Measurements from ENCODE around the gene GNPTAB.
"Not testable (repeated sequence)": the region's sequence is repeated elsewhere in the genome, so short reads cannot be mapped to it uniquely, and the experiment has no call there.

Gene GNPTAB

GRCh38 chr12:101852998-101853397 lies 22.2 kb upstream of the GNPTAB start:
- no peak for DNase-seq (ENCODE audit: low read depth)

- no peak for DNase-seq (ENCODE audit: low read depth)
Measured at GRCh38 chr12:101850199-101850598, 19.4 kb upstream of the GNPTAB start.

- DNase-seq (ENCODE audit: low read depth): no peak
Measured at GRCh38 chr12:101847325-101847724, 16.6 kb upstream of the GNPTAB start.

DNA sequence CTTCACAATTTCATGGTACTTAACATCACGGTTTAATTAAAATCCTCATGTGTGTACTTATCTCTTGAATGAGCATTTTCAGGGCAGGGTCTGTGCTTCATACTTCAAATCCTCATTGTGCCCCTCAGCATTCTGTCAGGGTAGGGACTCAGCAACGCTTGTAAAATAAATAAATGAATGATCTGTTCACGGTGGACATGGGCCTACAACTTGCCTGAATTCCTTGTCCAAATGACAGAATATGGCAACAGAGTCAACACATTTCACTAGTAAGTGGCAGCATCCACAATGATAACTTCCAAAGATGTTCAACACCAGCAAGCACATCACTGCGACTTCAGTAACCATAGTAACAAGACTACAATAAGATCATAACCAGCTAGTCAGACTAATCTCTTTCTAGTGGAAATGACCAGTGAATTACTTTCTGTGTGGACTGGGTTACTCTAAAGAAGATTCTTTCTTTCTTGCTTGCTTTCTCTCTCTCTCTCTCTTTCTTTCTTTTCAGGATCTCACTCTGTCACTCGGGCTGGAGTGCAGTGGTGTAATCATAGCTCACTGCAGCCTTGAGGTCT lies 14.5 kb upstream of the GNPTAB start:
- no peak for DNase-seq (ENCODE audit: low read depth)

- DNase-seq (ENCODE audit: low read depth): no peak
Measured at GRCh38 chr12:101841069-101841468, 10.3 kb upstream of the GNPTAB start.

DNA sequence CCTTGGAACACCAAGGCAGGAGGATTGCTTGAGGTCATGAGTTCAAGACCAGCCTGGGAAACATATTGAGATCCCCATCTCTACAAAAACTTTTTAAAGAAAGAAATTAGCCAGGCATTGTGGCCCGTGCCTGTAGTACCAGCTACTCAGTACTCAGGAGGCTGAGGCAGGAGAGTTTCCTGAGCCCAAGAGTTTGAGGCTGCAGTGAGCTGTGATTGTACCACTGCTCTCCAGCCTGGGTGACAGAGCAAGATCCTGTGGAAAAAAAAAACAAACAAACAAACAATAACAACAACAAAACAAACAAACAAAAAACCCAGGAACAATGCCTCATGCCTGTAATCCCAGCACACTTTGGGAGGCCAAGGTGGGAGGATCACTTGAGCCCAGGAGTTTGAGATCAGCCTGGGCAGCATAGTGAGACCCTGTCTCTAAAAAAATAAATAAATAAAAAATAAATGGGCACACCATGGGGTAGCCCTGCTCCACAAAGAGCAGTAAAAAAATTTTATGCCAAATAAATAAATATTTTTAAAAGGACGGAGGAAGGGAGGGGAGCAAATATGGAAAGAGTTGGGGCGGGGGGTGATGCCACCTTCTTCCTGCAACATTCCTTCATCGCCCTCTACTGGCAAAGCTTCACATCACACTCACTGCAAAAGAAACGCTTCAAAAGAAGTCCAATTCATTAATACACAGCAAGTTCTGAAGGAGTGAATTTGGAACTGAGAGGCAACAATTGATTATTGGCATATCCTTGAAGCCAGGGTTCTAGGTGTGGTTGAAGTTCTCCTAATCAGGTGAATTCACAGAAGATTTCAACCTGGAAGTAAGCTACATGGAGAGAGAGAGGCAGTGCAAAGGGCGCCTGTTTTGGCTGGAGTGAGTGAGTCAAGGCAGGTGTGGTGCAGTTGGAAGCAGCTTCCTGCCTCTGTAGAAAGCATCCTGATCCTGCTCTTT lies 8.8 kb upstream of the GNPTAB start:
- DNase-seq (ENCODE audit: low read depth): peak; percentile 56

DNA sequence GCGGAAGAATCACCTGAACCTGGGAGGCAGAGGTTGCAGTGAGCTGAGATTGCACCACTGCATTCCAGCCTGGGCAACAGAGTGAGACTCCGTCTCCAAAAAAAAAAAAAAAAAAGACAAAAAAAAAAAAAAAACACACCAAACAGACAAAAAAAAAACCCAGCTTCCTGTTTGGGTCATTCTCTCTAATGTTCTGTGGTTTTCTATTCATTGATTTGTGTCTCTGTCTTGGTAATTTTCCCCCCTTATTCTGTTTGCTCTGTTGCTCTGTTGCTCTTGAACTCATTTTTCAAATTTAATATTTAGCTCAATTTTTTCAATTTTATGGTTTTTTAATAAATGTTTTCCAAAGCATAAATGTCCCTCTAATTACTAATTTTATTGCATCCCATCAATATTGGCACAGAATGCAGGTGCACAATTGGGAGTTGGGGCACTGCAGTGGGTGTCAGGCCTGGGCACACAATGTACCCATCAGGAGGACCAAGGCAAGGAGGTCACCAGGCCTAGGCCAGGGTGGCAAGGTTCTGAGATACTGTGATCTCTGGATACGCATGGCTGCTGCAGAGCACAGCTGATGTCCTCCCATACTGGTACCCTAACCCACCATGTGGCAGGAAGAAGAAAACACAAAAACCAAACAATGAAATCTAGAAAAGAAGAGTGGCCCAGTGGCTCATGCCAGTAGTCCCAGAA lies 8.0 kb upstream of the GNPTAB start:
- no peak for DNase-seq (ENCODE audit: low read depth)

- DNase-seq (ENCODE audit: low read depth): no peak
Measured at GRCh38 chr12:101832030-101832429, 1.3 kb upstream of the GNPTAB start.

- DNase-seq (ENCODE audit: low read depth): no peak
Measured at GRCh38 chr12:101829639-101830366, 956 bp downstream of the GNPTAB start.

DNA sequence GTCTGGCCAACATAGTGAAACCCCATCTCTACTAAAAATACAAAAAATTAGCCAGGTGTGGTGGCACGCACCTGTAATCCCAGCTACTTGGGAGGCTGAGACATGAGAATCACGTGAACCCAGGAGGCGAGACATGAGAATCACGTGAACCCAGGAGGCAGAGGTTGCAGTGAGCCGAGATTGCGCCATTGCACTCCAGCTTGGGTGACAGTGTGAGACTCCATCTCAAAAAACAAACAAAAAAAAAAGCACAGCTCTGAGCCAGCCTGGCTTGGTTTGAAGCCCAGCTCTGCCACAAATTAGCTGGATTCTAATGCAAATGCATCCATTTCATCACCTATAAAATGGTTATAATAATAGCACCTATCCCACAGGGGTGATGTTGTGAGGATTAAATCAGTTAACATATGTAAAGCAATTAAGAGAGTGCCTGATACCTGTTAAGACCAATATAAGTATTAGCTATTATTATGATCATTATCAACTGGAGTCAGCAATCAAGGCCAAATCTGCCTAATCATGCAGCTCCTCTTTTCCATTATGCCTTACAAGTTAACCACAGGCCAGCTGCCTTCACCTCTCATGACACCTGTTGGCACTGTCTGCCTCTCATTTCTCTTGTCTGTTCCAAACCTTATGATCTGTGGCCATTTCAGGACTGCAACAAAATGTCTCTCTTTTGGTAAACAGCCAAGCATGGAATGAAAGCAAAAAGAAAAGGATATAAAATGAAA lies 2.1 kb downstream of the GNPTAB start:
- no peak for DNase-seq (ENCODE audit: low read depth)

DNA sequence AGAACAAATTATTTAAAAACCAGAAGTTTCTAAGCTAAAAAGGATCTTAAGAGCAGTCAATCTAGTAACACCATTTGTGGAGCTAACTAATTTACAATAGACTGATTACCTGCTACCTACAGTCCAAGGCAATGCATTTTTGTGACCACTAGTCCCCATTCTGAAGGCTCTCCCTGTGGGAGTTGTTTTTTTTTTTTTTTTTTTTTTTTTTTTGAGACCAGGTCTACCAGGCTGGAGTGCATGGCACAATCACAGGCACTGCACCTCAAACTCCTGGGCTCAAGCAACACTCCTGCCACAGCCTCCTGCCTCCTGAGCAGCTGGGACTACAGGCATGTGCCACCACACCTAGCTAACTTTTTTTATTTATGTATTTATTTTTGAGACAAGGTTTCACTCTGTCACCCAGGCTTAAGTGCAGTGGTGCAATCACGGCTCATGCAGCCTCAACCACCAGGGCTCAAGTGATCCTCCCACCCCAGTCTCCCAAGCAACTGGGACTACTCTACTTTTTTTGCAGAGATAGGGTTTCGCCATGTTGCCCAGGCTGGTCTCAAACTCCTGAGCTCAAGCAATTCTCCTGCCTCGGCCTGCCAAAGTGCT lies 3.9 kb downstream of the GNPTAB start:
- DNase-seq (ENCODE audit: low read depth): no peak

GRCh38 chr12:101824831-101825230 lies 5.9 kb downstream of the GNPTAB start:
- DNase-seq (ENCODE audit: low read depth): no peak

- DNase-seq (ENCODE audit: low read depth): peak; percentile 58
Measured at GRCh38 chr12:101823891-101824290, 6.9 kb downstream of the GNPTAB start.

- DNase-seq (ENCODE audit: low read depth): no peak
Measured at GRCh38 chr12:101823039-101823438, 7.7 kb downstream of the GNPTAB start.

- DNase-seq (ENCODE audit: low read depth): no peak
Measured at GRCh38 chr12:101819467-101819866, 11.3 kb downstream of the GNPTAB start.

- not testable (repeated sequence) for DNase-seq (ENCODE audit: low read depth)
Measured at GRCh38 chr12:101818689-101819088, 12.1 kb downstream of the GNPTAB start.

- no peak for DNase-seq (ENCODE audit: low read depth)
Measured at GRCh38 chr12:101813117-101813516, 17.6 kb downstream of the GNPTAB start.

DNA sequence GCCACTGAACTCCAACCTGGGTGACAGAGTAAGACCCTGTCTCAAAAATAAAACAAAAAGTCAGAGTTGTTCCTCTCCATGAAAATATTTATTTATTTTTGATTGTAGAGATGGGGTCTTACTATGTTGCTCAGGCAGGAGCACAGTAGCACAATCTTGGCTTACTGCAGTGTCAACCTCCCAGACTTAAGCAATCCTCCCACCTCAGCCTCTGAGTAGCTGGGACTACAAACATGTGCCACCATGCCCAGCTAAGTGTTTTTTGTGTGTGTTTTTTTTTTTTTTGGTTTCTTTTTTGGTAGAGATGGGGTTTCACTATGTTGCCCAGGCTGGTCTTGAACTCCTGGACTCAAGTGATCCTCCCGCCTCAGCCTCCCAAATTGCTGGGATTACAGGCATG lies 18.0 kb downstream of the GNPTAB start:
- not testable (repeated sequence) for DNase-seq (ENCODE audit: low read depth)

GRCh38 chr12:101811342-101811741 lies 19.4 kb downstream of the GNPTAB start:
- DNase-seq (ENCODE audit: low read depth): not testable (repeated sequence)

DNA sequence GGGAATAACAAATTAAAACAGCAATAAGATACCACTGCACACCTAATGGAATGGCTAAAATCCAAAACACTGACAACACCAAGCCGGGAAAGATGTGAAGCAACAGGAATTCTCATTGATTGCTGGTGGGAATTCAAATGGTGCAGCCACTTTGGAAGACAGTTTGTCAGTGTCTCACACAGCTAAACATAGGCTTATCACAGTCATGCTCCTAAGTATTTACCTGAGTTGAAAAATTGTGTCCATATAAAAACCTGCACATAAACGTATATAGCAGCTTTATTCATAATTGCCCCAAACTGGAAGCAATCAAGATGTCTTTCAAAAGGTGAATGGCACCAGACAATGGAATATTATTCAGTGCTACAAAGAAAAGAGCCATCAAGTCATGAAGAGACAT lies 21.6 kb downstream of the GNPTAB start:
- DNase-seq (ENCODE audit: low read depth): no peak

DNA sequence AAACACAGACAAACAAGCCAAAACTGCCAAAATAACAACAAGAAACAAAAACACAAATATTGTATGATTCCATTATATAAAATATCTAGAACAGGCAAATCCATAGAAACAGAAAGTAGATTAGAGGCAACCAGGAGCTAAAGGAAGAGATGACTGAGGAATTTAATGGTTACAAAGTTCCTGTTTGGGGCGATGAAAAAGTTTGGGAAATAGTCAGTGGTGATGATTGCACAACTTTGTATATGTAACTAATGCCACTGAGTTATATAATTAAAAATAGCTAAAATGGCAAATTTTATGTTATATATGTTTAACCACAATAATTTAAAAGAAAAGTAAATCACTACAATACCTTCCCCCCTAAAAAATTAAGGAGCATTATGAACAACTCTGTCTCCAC lies 24.5 kb downstream of the GNPTAB start:
- DNase-seq (ENCODE audit: low read depth): no peak
